Measurements from ENCODE around the gene MED16.
A peak's percentile ranks its signal among the peaks of the same experiment; 100 is the strongest.
"Not testable (repeated sequence)": the region's sequence is repeated elsewhere in the genome, so short reads cannot be mapped to it uniquely, and the experiment has no call there.

Gene MED16

GRCh38 chr19:823565-824121 is 69.3 kb downstream of the MED16 start:
- DNase-seq (ENCODE audit: low read depth, low spot score), result no peak
- TF ChIP-seq CTCF (IDR thresholded peaks at IDR 0.05; ENCODE audit: low read depth, low read length), result no peak
- in situ Hi-C loops (cut with HindIII; ENCODE audit: low sequenced_read_pairs), result no loop called here
- H3K4me3 ChIP-seq (ENCODE audit: low read depth, low read length), result no peak overlapping the region

GRCh38 chr19:821825-822503 is 71.0 kb downstream of the MED16 start, which contains the start of gene PLPPR3:
Gene PLPPR3 (minus strand): TSS chr19:821955. CDS start chr19:821559, 396 bp downstream.
- TF ChIP-seq CTCF (IDR thresholded peaks at IDR 0.05; ENCODE audit: low read depth, low read length), result no peak
- in situ Hi-C loops (cut with HindIII; ENCODE audit: low sequenced_read_pairs), result no loop called here
- no peak for DNase-seq (ENCODE audit: low read depth, low spot score)
- H3K4me3 ChIP-seq (ENCODE audit: low read depth, low read length), result peak within 1 kb of the TSS; percentile 17

GRCh38 chr19:821231-821824 is 71.7 kb downstream of the MED16 start:
- no peak for DNase-seq (ENCODE audit: low read depth, low spot score)
- no peak for TF ChIP-seq CTCF (IDR thresholded peaks at IDR 0.05; ENCODE audit: low read depth, low read length)
- peak overlapping the region; percentile 17 for H3K4me3 ChIP-seq (ENCODE audit: low read depth, low read length)
- in situ Hi-C loops (cut with HindIII; ENCODE audit: low sequenced_read_pairs), result no loop called here

- DNase-seq (ENCODE audit: low read depth, low spot score); H3K4me3 ChIP-seq (ENCODE audit: low read depth, low read length); in situ Hi-C loops (cut with HindIII; ENCODE audit: low sequenced_read_pairs): not testable (repeated sequence)
These were observed 72.8 kb downstream of the MED16 start for GRCh38 chr19:820212-820611.
